GM12878 (cell line): Measurements from ENCODE around the gene KHK. TPM values are rescaled to one million over a fixed set of nuclear protein-coding genes. Genes with fewer than 3 reads are reported as not detected.
A peak's percentile ranks its signal among the peaks of the same experiment; 100 is the strongest.

Experiments
- ATAC-seq: fragments of 200-7000 bp; cut with Tn5 transposase; 3 replicates; pipeline ENCODE4 v1.9.1; 2020; ENCODE audit warnings: mild to moderate bottlenecking, moderate library complexity
- BruUV-seq: library from RNA; stranded (reverse); fragments of 400-500 nt; replicated peaks from 2 replicates; lab custom pipeline; 2021; lab: Mats Ljungman, UMichigan
- CTCF ChIA-PET: fragments of 300-600 bp; sonication (Branson Sonifier 250); formaldehyde crosslinking; extraction: SDS; loops from one replicate; lab custom pipeline; 2021; ENCODE audit warnings: inconsistent platforms; lab: Yijun Ruan, JAX
- POLR2A ChIA-PET: fragments of 350-600 bp; formaldehyde crosslinking; extraction: SDS; loops from one replicate; lab custom pipeline; 2021; ENCODE audit warnings: inconsistent platforms; lab: Charles Lee
- RAD21 ChIA-PET: fragments of 300-600 bp; sonication (Branson Sonifier 250); formaldehyde crosslinking; loops from one replicate; lab custom pipeline; 2023; ENCODE audit warnings: antibody characterized with exemption; ENCODE audit not compliant: unreplicated experiment; lab: Charles Lee
- SMC1A ChIA-PET: fragments of 300-600 bp; sonication (Branson Sonifier 250); formaldehyde crosslinking; loops from one replicate; lab custom pipeline; 2023; ENCODE audit not compliant: unreplicated experiment, uncharacterized antibody; lab: Charles Lee
- DNase-seq: peaks from one replicate; pipeline ENCODE4 v3.0.0-alpha.2; 2011; ENCODE audit warnings: low read depth, low spot score
- FAIRE-seq: peaks from 3 replicates; lab custom pipeline; 2011; peaks lifted over from hg19 to GRCh38; lab: Jason Lieb, UNC
- H2AFZ ChIP-seq: 2 replicates; pipeline ENCODE4 v1.6.0; 2011; ENCODE audit warnings: low read depth, low read length, control low read depth; ENCODE audit not compliant: control insufficient read depth
- H3K27ac ChIP-seq: 2 replicates; pipeline ENCODE4 v1.5.1; 2011; ENCODE audit warnings: control low read depth; ENCODE audit not compliant: control insufficient read depth, insufficient read depth
- H3K27me3 ChIP-seq, 2 experiments: replicated peaks in 1 of 2; 2 replicates each; pipeline versions ENCODE4 v1.6.0 to v1.6.1; 2011; ENCODE audit warnings: low read length in 1 of 2; ENCODE audit not compliant: control insufficient read depth in 2 of 2, insufficient read depth in 2 of 2
- H3K36me3 ChIP-seq, 2 experiments: 2 replicates each; pipeline ENCODE4 v1.5.1; 2011; ENCODE audit warnings: low read length in 1 of 2; ENCODE audit not compliant: control insufficient read depth in 2 of 2, insufficient read depth in 2 of 2
- H3K4me1 ChIP-seq: 2 replicates; pipeline ENCODE4 v1.6.1; 2011; ENCODE audit warnings: mild to moderate bottlenecking, low read length, moderate library complexity, mixed read lengths; ENCODE audit not compliant: control insufficient read depth, insufficient read depth
- H3K4me2 ChIP-seq: 2 replicates; pipeline ENCODE4 v1.6.0; 2011; ENCODE audit warnings: control low read depth; ENCODE audit not compliant: control insufficient read depth, insufficient read depth
- H3K4me3 ChIP-seq: fragments of 200-600 bp; sonication (generic); 2 replicates; pipeline ENCODE4 v1.5.1; 2016
- H3K79me2 ChIP-seq: 2 replicates; pipeline ENCODE4 v1.6.0; 2011; ENCODE audit warnings: low read length; ENCODE audit not compliant: control insufficient read depth, insufficient read depth
- H3K9ac ChIP-seq: 2 replicates; pipeline ENCODE4 v1.8.0; 2011; ENCODE audit warnings: low read length, control low read depth, mixed read lengths; ENCODE audit not compliant: control insufficient read depth, insufficient read depth
- H3K9me3 ChIP-seq: replicated peaks from 3 replicates; pipeline ENCODE4 v1.5.1; 2011; ENCODE audit warnings: mild to moderate bottlenecking, low read length; ENCODE audit not compliant: control insufficient read depth, insufficient read depth
- H4K20me1 ChIP-seq: 2 replicates; pipeline ENCODE4 v1.6.0; 2011; ENCODE audit not compliant: control insufficient read depth, insufficient read depth
- ESRRA ChIP-seq: IDR thresholded peaks from 2 replicates; pipeline ENCODE4 v1.6.1; 2012; ENCODE audit warnings: mild to moderate bottlenecking, low read length, improper control_type of control experiment
- HCFC1 ChIP-seq: fragments of 150-350 bp; IDR thresholded peaks from 2 replicates; pipeline ENCODE4 v1.6.1; 2014; ENCODE audit warnings: low read length
- MEF2A ChIP-seq: IDR thresholded peaks from 2 replicates; pipeline ENCODE4 v1.6.1; 2011; ENCODE audit warnings: low read depth, mild to moderate bottlenecking, low read length, moderate library complexity; ENCODE audit not compliant: insufficient read depth
- SIX5 ChIP-seq: IDR thresholded peaks from 2 replicates; pipeline ENCODE4 v1.6.1; 2011; ENCODE audit warnings: mild to moderate bottlenecking, low read depth, low read length, moderate library complexity; ENCODE audit not compliant: severe bottlenecking
- SMC3 ChIP-seq: IDR thresholded peaks from 2 replicates; pipeline ENCODE4 v1.6.1; 2011; ENCODE audit warnings: low read length, improper control_type of control experiment, borderline replicate concordance
- SREBF1 ChIP-seq: IDR thresholded peaks from 2 replicates; pipeline ENCODE4 v1.6.1; 2012; ENCODE audit warnings: mild to moderate bottlenecking, low read length
- TARDBP ChIP-seq: IDR thresholded peaks from 2 replicates; pipeline ENCODE4 v1.6.1; 2016; ENCODE audit warnings: borderline replicate concordance
- YY1 ChIP-seq: IDR thresholded peaks from 2 replicates; pipeline ENCODE4 v1.6.1; 2011; ENCODE audit warnings: low read depth, mild to moderate bottlenecking, low read length
- ZNF207 ChIP-seq: fragments of 450-650 bp; IDR thresholded peaks from 2 replicates; pipeline ENCODE4 v1.6.1; 2014; ENCODE audit warnings: antibody characterized with exemption, mild to moderate bottlenecking, borderline replicate concordance
- WGBS: methylation state at CpG from one replicate; pipeline ENCODE4 v1.1.6; 2016; ENCODE audit warnings: low lambda C conversion rate; ENCODE audit not compliant: insufficient replicate concordance, insufficient coverage; ENCODE audit errors: missing lambda C conversion rate; 5-methylcytosine and 5-hydroxymethylcytosine counted together
- in situ Hi-C: fragments of 300-500 bp; cut with MboI; formaldehyde crosslinking; loops from 9 replicates; pipeline ENCODE4 v1.14.3; 2018; ENCODE audit warnings: mixed read lengths
- intact Hi-C: fragments of 100-400 bp; cut with micrococcal nuclease; formaldehyde crosslinking; loops from one replicate; pipeline ENCODE4 v1.14.2; 2022; ENCODE audit not compliant: unreplicated experiment
- polyA plus RNA-seq, 11 experiments: library from polyadenylated mRNA; depleted of rRNA in 4 of 11; unstranded in 6 of 11; stranded (reverse) in 5 of 11; fragments of >200 nt; fragmentation: Nextera tagmentation in 4 of 11; fragmentation: Illumina TruSeq in 1 of 11; extraction: Ambion mirVana in 4 of 11; extraction: Trizol in 1 of 11; gene quantifications; 1 replicate in 1 of 11; 2 replicates in 10 of 11; pipeline versions ENCODE4 v1.2.1 to v1.2.3, GENCODE V29; 2011 to 2016; ENCODE audit warnings: inconsistent platforms in 2 of 11, missing spikeins in 2 of 11, low read depth in 1 of 11
- total RNA-seq, 4 experiments: library from RNA; depleted of rRNA in 3 of 4; stranded (reverse); fragments of >200 nt in 3 of 4; fragmentation: Illumina TruSeq in 1 of 4; extraction: Trizol in 1 of 4; gene quantifications; 2 replicates each; pipeline versions ENCODE4 v1.2.1 to v1.2.3, GENCODE V29; 2013 to 2021
- TF ChIP-seq, protein P1 (sequence below): fragments of 450-650 bp; IDR thresholded peaks from 2 replicates; pipeline ENCODE4 v1.6.1; 2017; ENCODE audit warnings: low read depth, mild to moderate bottlenecking, moderate library complexity
- TF ChIP-seq, protein P2 (sequence below): IDR thresholded peaks from 2 replicates; pipeline ENCODE4 v1.6.1; 2011; ENCODE audit warnings: mild to moderate bottlenecking, low read depth, low read length, moderate library complexity; ENCODE audit not compliant: insufficient replicate concordance
- TF ChIP-seq, protein P3 (sequence below): fragments of 450-650 bp; formaldehyde crosslinking; IDR thresholded peaks from 2 replicates; pipeline ENCODE4 v1.4.0; 2022; ENCODE audit warnings: mild to moderate bottlenecking, moderate library complexity

The KHK gene
- total and polyA plus RNA-seq, 10 of the 15 experiments (the other 5 are each of a cell fraction or from before 2014, with no cell fraction given), result 0.31 to 11.8 (median 3.9) TPM

DNA sequence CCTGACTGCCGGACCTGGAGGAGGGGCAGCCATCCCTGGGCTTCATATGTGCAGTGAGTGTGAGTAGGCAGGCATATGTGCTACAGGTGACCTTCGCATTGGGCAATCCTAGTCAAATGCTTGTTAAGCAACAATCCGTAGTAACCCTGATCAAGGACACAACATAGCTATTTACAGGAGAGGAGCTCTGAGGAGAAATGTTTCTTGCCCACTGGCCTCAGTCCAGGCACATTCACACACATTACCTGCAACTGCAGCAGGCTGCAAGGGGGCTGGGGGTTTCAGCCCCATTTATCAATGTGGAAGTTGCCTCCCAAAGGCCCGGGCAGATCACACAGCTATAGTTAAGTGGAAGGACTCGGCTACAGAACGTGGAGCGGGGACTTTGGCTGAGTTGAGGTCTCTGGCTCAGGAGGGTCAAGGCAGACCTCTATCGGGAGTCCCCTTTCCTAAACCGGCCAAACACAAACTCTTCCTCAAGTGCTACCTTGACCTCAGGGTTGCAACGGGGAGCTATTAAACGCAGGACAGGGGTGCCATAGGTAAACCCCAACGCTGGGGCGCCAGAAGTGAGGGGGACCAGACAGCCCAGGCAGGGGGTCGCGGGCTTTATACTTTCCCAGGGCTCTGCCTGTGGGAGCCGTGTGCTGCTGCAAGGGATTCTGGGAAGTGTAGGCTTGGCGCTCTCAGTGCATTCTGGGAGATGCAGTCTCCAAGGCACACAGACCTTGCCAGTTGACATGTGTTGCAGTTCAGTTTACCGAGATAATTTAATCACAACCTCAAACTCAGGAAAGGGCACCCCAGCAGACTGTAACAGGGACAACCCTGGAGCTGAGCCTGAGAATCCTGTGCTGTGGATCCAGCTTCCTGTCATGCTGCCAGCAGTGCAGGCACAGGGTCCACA, 9.4 kb downstream of the KHK start:
- RAD21 ChIA-PET, result interaction anchor here (0.5 to 2.4 kb wide), 2 partner anchors 184 to 297 kb away, joined by 3 to 15 read pairs; no protein-coding TSS in a partner anchor
- Histone ChIP-seq H2AFZ (peak overlapping the region; percentile 91), H3K4me2 (peak overlapping the region; percentile 67), H3K4me3 (no peak overlapping the region), H3K9me3 (no peaks in the 10 kb centered on the region), H3K36me3 (no peaks in the 10 kb centered on the region; a peak in 1 of 4 replicates), H3K27me3 (no peaks in the 10 kb centered on the region), H3K4me1 (no peaks in the 10 kb centered on the region; the same call in 1 of the 2 replicates), H3K9ac (no peak overlapping the region), H3K79me2 (no peaks in the 10 kb centered on the region), H4K20me1 (no peaks in the 10 kb centered on the region), H3K27ac (no peak overlapping the region)
- in situ Hi-C loops, result loop anchor here (5.0 kb wide), 1 partner anchor 186 kb away; the partner anchor contains the start of gene TRIM54
- FAIRE-seq (peak; percentile 94), ATAC-seq (peak; percentile 93), DNase-seq (no peak)
- SMC1A ChIA-PET, result interaction anchor here (0.6 to 4.7 kb wide), 9 partner anchors 10 to 691 kb away, joined by 3 to 19 read pairs (median 4); no protein-coding TSS in a partner anchor
- POLR2A ChIA-PET, result interaction anchor here (0.6 kb wide), 1 partner anchor 1541 kb away, joined by 4 read pairs; no protein-coding TSS in a partner anchor
- CTCF ChIA-PET, result interaction anchor here (0.9 to 9.3 kb wide), 11 partner anchors 9 to 491 kb away, joined by 3 to 132 read pairs (median 4); partner anchors contain the start of genes KHK and TRIM54
- BruUV-seq, result no TSS peak
- intact Hi-C loops, result no loop called here
- 18% methylated on average over 18 of the region's 18 CpGs for whole genome bisulfite sequencing
- TF ChIP-seq, protein P1, sequence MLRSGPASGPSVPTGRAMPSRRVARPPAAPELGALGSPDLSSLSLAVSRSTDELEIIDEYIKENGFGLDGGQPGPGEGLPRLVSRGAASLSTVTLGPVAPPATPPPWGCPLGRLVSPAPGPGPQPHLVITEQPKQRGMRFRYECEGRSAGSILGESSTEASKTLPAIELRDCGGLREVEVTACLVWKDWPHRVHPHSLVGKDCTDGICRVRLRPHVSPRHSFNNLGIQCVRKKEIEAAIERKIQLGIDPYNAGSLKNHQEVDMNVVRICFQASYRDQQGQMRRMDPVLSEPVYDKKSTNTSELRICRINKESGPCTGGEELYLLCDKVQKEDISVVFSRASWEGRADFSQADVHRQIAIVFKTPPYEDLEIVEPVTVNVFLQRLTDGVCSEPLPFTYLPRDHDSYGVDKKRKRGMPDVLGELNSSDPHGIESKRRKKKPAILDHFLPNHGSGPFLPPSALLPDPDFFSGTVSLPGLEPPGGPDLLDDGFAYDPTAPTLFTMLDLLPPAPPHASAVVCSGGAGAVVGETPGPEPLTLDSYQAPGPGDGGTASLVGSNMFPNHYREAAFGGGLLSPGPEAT, result peak; percentile 42; the same call in 1 of the 2 replicates
- TF ChIP-seq SIX5, result peak; percentile 90
- TF ChIP-seq, protein P2, sequence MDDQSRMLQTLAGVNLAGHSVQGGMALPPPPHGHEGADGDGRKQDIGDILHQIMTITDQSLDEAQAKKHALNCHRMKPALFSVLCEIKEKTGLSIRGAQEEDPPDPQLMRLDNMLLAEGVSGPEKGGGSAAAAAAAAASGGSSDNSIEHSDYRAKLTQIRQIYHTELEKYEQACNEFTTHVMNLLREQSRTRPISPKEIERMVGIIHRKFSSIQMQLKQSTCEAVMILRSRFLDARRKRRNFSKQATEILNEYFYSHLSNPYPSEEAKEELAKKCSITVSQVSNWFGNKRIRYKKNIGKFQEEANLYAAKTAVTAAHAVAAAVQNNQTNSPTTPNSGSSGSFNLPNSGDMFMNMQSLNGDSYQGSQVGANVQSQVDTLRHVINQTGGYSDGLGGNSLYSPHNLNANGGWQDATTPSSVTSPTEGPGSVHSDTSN, result no peak
- TF ChIP-seq YY1, result 0 out of 2 replicates have a peak, but pooled peaks have one; percentile 17
- no peak for TF ChIP-seq SREBF1
- TF ChIP-seq ESRRA, result no peak
- no peak for TF ChIP-seq SMC3
- TF ChIP-seq ZNF207, result no peak
- TF ChIP-seq, protein P3, sequence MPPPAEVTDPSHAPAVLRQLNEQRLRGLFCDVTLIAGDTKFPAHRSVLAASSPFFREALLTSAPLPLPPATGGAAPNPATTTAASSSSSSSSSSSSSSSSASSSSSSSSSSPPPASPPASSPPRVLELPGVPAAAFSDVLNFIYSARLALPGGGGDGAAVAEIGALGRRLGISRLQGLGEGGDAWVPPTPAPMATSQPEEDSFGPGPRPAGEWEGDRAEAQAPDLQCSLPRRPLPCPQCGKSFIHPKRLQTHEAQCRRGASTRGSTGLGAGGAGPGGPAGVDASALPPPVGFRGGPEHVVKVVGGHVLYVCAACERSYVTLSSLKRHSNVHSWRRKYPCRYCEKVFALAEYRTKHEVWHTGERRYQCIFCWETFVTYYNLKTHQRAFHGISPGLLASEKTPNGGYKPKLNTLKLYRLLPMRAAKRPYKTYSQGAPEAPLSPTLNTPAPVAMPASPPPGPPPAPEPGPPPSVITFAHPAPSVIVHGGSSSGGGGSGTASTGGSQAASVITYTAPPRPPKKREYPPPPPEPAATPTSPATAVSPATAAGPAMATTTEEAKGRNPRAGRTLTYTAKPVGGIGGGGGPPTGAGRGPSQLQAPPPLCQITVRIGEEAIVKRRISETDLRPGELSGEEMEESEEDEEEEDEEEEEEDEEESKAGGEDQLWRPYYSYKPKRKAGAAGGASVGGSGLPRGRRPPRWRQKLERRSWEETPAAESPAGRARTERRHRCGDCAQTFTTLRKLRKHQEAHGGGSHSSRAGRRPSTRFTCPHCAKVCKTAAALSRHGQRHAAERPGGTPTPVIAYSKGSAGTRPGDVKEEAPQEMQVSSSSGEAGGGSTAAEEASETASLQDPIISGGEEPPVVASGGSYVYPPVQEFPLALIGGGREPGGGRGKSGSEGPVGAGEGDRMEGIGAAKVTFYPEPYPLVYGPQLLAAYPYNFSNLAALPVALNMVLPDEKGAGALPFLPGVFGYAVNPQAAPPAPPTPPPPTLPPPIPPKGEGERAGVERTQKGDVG (CRISPR knock-in tag), result no peak
- TF ChIP-seq MEF2A, result no peak
- TF ChIP-seq TARDBP, result 0 out of 2 replicates have a peak, but pooled peaks have one; percentile 25
- TF ChIP-seq HCFC1, result peak; percentile 87
